IMR-90 (cell line): Measurements from ENCODE around the gene ILK.

Experiments
- POLR2A ChIP-seq: IDR thresholded peaks from 2 replicates; pipeline ENCODE4 v1.6.1; 2012; ENCODE audit warnings: mild to moderate bottlenecking, low read depth, low read length
- RAD21 ChIP-seq: IDR thresholded peaks from 2 replicates; pipeline ENCODE4 v1.6.1; 2012; ENCODE audit warnings: low read length, improper control_type of control experiment
- RCOR1 ChIP-seq: IDR thresholded peaks from 2 replicates; pipeline ENCODE4 v1.6.1; 2012; ENCODE audit warnings: mild to moderate bottlenecking, low read length, improper control_type of control experiment; ENCODE audit not compliant: insufficient replicate concordance
- RFX5 ChIP-seq: IDR thresholded peaks from 2 replicates; pipeline ENCODE4 v1.8.0; 2012; ENCODE audit warnings: low read depth, mild to moderate bottlenecking, low read length, moderate library complexity
- USF2 ChIP-seq: fragments of 150-350 bp; IDR thresholded peaks from 2 replicates; pipeline ENCODE4 v1.6.1; 2017; ENCODE audit warnings: mild to moderate bottlenecking, antibody characterized with exemption, low read length, low read depth
- TF ChIP-seq, protein P1 (sequence below): conservative IDR thresholded peaks from 2 replicates; pipeline ENCODE4 v1.5.1; 2012; ENCODE audit warnings: mild to moderate bottlenecking, low read depth, low read length, improper control_type of control experiment

GRCh38 chr11:6598555-6598954 is 5.0 kb upstream of the ILK start:
- TF ChIP-seq, protein P1, sequence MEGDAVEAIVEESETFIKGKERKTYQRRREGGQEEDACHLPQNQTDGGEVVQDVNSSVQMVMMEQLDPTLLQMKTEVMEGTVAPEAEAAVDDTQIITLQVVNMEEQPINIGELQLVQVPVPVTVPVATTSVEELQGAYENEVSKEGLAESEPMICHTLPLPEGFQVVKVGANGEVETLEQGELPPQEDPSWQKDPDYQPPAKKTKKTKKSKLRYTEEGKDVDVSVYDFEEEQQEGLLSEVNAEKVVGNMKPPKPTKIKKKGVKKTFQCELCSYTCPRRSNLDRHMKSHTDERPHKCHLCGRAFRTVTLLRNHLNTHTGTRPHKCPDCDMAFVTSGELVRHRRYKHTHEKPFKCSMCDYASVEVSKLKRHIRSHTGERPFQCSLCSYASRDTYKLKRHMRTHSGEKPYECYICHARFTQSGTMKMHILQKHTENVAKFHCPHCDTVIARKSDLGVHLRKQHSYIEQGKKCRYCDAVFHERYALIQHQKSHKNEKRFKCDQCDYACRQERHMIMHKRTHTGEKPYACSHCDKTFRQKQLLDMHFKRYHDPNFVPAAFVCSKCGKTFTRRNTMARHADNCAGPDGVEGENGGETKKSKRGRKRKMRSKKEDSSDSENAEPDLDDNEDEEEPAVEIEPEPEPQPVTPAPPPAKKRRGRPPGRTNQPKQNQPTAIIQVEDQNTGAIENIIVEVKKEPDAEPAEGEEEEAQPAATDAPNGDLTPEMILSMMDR = no peak
- TF ChIP-seq POLR2A = no peak
- TF ChIP-seq RAD21 = no peak
- TF ChIP-seq RFX5 = no peak
- no peak for TF ChIP-seq USF2
- no peak for TF ChIP-seq RCOR1
